Panc1 (cell line): Measurements from ENCODE around the gene MOV10.

Experiments
- CTCF ChIP-seq: fragments of 450-650 bp; IDR thresholded peaks from 2 replicates; pipeline ENCODE4 v1.5.1; 2017; ENCODE audit warnings: mild to moderate bottlenecking
- REST ChIP-seq, 2 experiments: IDR thresholded peaks; 2 replicates each; pipeline ENCODE4 v1.6.1; 2011 to 2012; ENCODE audit warnings: low read depth in 2 of 2, control low read depth in 1 of 2, low read length in 1 of 2, mild to moderate bottlenecking in 1 of 2, moderate library complexity in 1 of 2; ENCODE audit not compliant: insufficient read depth in 1 of 2

GRCh38 chr1:112636056-112636455 is 38.4 kb upstream of the MOV10 start:
- TF ChIP-seq CTCF (no peak), REST (IDR thresholded peaks at IDR 0.05; ENCODE audit: insufficient read depth in 1 of 2, low read depth in 2 of 2, low read length in 1 of 2) (no peak)
